Epithelial cell of proximal tubule (primary cell): ENCODE results near the gene SPDYE3. TPM values are rescaled to one million over a fixed set of nuclear protein-coding genes. Genes with fewer than 3 reads are reported as not detected.

Experiments used
- DNase-seq: peaks from one replicate; pipeline ENCODE4 v3.0.0-alpha.2; 2011; ENCODE audit warnings: low read depth
- H3K4me3 ChIP-seq: 2 replicates; pipeline ENCODE4 v1.5.1; 2011; ENCODE audit warnings: low read depth, mild to moderate bottlenecking, low read length
- CTCF ChIP-seq: conservative IDR thresholded peaks from 2 replicates; pipeline ENCODE4 v1.5.1; 2012; ENCODE audit warnings: low read depth, mild to moderate bottlenecking, low read length
- total RNA-seq: library from RNA; depleted of rRNA; stranded (reverse); fragments of >200 nt; gene quantifications from 2 replicates; pipeline ENCODE4 v1.2.3, GENCODE V29; 2015

SPDYE3 gene
- total RNA-seq, 1 donor from 2014 or later = not detected

DNA sequence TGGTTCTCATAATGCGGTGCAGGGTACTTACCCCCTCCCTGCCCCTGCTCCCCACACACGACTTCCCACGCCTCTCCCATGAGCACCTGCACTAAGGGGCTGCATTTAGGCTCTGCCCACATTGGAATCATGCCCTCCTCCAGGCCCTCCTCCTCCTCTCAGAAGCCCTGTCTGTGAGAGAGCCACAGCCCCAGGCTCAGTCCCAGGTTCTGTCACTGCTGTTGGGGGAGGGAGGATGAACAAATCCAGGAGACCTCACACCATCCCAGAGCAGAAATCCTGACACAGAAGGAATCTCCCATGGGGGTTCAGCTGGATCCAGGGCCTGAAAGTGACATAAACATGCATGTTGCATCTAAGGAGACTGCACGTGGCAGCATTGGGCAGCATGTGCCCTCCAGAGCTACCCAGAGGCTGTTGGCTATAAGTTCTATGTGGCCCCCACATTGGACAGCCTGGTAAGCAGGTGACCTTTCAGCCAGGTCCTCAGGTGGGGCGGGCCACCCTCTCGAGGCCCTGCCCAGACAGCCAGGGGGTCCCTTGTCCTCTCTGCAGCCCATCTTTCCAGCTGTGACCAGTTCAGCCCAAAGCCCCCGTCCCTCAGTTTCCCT is 64.2 kb downstream of the SPDYE3 start:
- TF ChIP-seq CTCF = no peak
- no peak for DNase-seq
- H3K4me3 ChIP-seq = no peak overlapping the region

Other genes starting within 250 kb of the SPDYE3 start
- gene ZNF3, start 226.0 kb upstream of the SPDYE3 start, total RNA-seq = 16.6 and 20.3 TPM in 2 replicates
- 39.9 and 73.2 TPM in 2 replicates for gene COPS6, start 218.7 kb upstream of the SPDYE3 start, total RNA-seq
- gene MCM7, start 206.3 kb upstream of the SPDYE3 start, total RNA-seq = 188 and 355 TPM in 2 replicates
- gene AP4M1, start 206.1 kb upstream of the SPDYE3 start, total RNA-seq = 11.5 and 25.2 TPM in 2 replicates
- gene TAF6, start 188.3 kb upstream of the SPDYE3 start, total RNA-seq = 62.8 and 73.6 TPM in 2 replicates
- 8.8 and 10.1 TPM in 2 replicates for gene CNPY4, start 188.1 kb upstream of the SPDYE3 start, total RNA-seq
- 2.6 and 3.7 TPM in 2 replicates for gene MBLAC1, start 180.7 kb upstream of the SPDYE3 start, total RNA-seq
- gene LAMTOR4, start 158.8 kb upstream of the SPDYE3 start, total RNA-seq = 201 and 232 TPM in 2 replicates
- 9.4 and 14.9 TPM in 2 replicates for gene TRAPPC14, start 149.0 kb upstream of the SPDYE3 start, total RNA-seq
- 0.58 and 6.7 TPM in 2 replicates for gene GAL3ST4, start 139.1 kb upstream of the SPDYE3 start, total RNA-seq
- gene GPC2, start 130.3 kb upstream of the SPDYE3 start, total RNA-seq = 4.1 and 11.0 TPM in 2 replicates
- gene STAG3, start 129.8 kb upstream of the SPDYE3 start, total RNA-seq = 0.22 and 0.69 TPM in 2 replicates
- gene PVRIG, start 87.8 kb upstream of the SPDYE3 start, total RNA-seq = not detected in 2 replicates
- 14.3 and 14.5 TPM in 2 replicates for gene PILRB, start 50.4 kb downstream of the SPDYE3 start, total RNA-seq
- gene PILRA, start 65.8 kb downstream of the SPDYE3 start, total RNA-seq = not detected in 2 replicates
- 0.65 and 3.8 TPM in 2 replicates for gene ZCWPW1, start 121.0 kb downstream of the SPDYE3 start, total RNA-seq
- 26.5 and 34.1 TPM in 2 replicates for gene MEPCE, start 122.1 kb downstream of the SPDYE3 start, total RNA-seq
- gene PPP1R35, start 128.8 kb downstream of the SPDYE3 start, total RNA-seq = 78.6 and 127 TPM in 2 replicates
- 0.65 TPM in 1 of 2 replicates, not detected in the other for gene SPACDR, start 156.6 kb downstream of the SPDYE3 start, total RNA-seq
- 36.6 and 45.4 TPM in 2 replicates for gene TSC22D4, start 171.5 kb downstream of the SPDYE3 start, total RNA-seq
- 0.72 and 1.2 TPM in 2 replicates for gene NYAP1, start 176.2 kb downstream of the SPDYE3 start, total RNA-seq
- gene AGFG2, start 231.5 kb downstream of the SPDYE3 start, total RNA-seq = 10.9 and 17.4 TPM in 2 replicates